ENCODE data around the gene GAB2. TPM values are rescaled to one million over a fixed set of nuclear protein-coding genes. Genes with fewer than 3 reads are reported as not detected.

Gene GAB2
- total and polyA plus RNA-seq, 2 experiments from 2014 or later: 4.9 to 10.2 TPM

DNA sequence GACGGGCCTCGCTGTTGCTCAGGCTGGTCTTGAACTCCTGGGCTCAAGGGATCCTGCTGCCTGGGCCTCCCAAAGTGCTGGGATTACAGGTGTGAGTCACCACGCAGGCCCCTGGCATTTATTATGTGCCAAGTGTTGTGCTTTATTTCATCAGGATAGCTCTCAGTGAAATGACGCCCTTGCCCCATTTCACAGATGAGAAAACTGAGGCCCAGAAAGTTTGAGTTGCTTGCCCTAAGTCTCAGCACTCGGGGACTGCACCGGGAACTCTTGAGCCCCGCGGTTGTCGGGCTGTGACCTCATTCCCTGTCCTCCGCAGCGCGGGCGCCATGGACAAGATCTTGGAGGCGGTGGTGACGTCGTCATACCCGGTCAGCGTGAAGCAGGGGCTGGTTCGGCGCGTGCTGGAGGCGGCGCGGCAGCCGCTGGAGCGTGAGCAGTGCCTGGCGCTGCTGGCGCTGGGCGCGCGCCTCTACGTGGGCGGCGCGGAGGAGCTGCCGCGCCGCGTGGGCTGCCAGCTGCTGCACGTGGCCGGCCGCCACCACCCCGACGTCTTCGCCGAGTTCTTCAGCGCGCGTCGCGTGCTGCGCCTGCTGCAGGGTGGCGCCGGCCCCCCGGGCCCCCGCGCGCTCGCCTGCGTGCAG is 221.6 kb downstream of the GAB2 start:
- WGBS (ENCODE audit: low lambda C conversion rate, missing lambda C conversion rate): over 99% methylated on average over 55 of the region's 60 CpGs

GRCh38 chr11:78194490-78194889 is 223.1 kb downstream of the GAB2 start:
- no peak for TF ChIP-seq EZH2phosphoT487 (IDR thresholded peaks at IDR 0.05; ENCODE audit: low read depth, severe bottlenecking, unreplicated experiment)
- no peak for TF ChIP-seq CTCF (IDR thresholded peaks at IDR 0.05; ENCODE audit: poor library complexity)
- TF ChIP-seq EZH2 (IDR thresholded peaks at IDR 0.05; ENCODE audit: borderline replicate concordance): no peak
- peak; percentile 34 for DNase-seq (ENCODE audit: low spot score)
- H3K79me2 ChIP-seq: peaks cover 47% of the 10 kb centered on the region
- WGBS (ENCODE audit: low lambda C conversion rate, missing lambda C conversion rate): 98% methylated on average over 3 of the region's 3 CpGs
- H3K9me3 ChIP-seq (ENCODE audit: low read depth): no peaks in the 10 kb centered on the region
- no peak overlapping the region for H2AFZ ChIP-seq
- no peaks in the 10 kb centered on the region for H3K27me3 ChIP-seq
- no peaks in the 10 kb centered on the region for H3K9me2 ChIP-seq (replicated peaks; ENCODE audit: insufficient read depth)
- H3K4me3 ChIP-seq: no peak overlapping the region
- no peak overlapping the region for H3K4me2 ChIP-seq
- peaks cover 2% of the 10 kb centered on the region for H4K20me1 ChIP-seq (ENCODE audit: insufficient read depth, poor library complexity, severe bottlenecking)
- no peaks in the 10 kb centered on the region for H3K36me3 ChIP-seq (replicated peaks; ENCODE audit: insufficient read depth, low read depth)
- peaks cover 17% of the 10 kb centered on the region for H3K4me1 ChIP-seq (ENCODE audit: insufficient read depth)
- no peak overlapping the region for H3K27ac ChIP-seq

More for the DNA sequence above, 221.6 kb downstream of the GAB2 start:
- no peak overlapping the region for H2AFZ ChIP-seq
- no peak overlapping the region for H3K27ac ChIP-seq
- no peaks in the 10 kb centered on the region for H3K9me2 ChIP-seq (replicated peaks; ENCODE audit: insufficient read depth)
- no peaks in the 10 kb centered on the region for H3K27me3 ChIP-seq
- no peaks in the 10 kb centered on the region for H4K20me1 ChIP-seq (ENCODE audit: insufficient read depth, poor library complexity, severe bottlenecking)
- no peaks in the 10 kb centered on the region for H3K36me3 ChIP-seq (replicated peaks; ENCODE audit: insufficient read depth, low read depth)
- H3K4me2 ChIP-seq: no peak overlapping the region
- TF ChIP-seq EZH2 (IDR thresholded peaks at IDR 0.05; ENCODE audit: borderline replicate concordance) (no peak), EZH2phosphoT487 (IDR thresholded peaks at IDR 0.05; ENCODE audit: low read depth, severe bottlenecking, unreplicated experiment) (no peak), CTCF (IDR thresholded peaks at IDR 0.05; ENCODE audit: poor library complexity) (no peak)
- no peak for DNase-seq (ENCODE audit: low spot score)
- no peaks in the 10 kb centered on the region for H3K9me3 ChIP-seq (ENCODE audit: low read depth)
- H3K4me1 ChIP-seq (ENCODE audit: insufficient read depth): peaks cover 10% of the 10 kb centered on the region
- H3K79me2 ChIP-seq: peaks cover 31% of the 10 kb centered on the region
- H3K4me3 ChIP-seq: no peak overlapping the region

GRCh38 chr11:78193806-78194205 is 223.8 kb downstream of the GAB2 start:
- no peak overlapping the region for H2AFZ ChIP-seq
- WGBS (ENCODE audit: low lambda C conversion rate, missing lambda C conversion rate): 89% methylated on average over 8 of the region's 8 CpGs
- peaks cover 17% of the 10 kb centered on the region for H3K4me1 ChIP-seq (ENCODE audit: insufficient read depth)
- H3K4me2 ChIP-seq: no peak overlapping the region
- no peak for DNase-seq (ENCODE audit: low spot score)
- TF ChIP-seq EZH2 (IDR thresholded peaks at IDR 0.05; ENCODE audit: borderline replicate concordance): no peak
- TF ChIP-seq EZH2phosphoT487 (IDR thresholded peaks at IDR 0.05; ENCODE audit: low read depth, severe bottlenecking, unreplicated experiment): no peak
- no peak for TF ChIP-seq CTCF (IDR thresholded peaks at IDR 0.05; ENCODE audit: poor library complexity)
- H3K27ac ChIP-seq: no peak overlapping the region
- no peaks in the 10 kb centered on the region for H3K27me3 ChIP-seq
- H3K4me3 ChIP-seq: no peak overlapping the region
- H3K9me2 ChIP-seq (replicated peaks; ENCODE audit: insufficient read depth): no peaks in the 10 kb centered on the region
- no peaks in the 10 kb centered on the region for H3K9me3 ChIP-seq (ENCODE audit: low read depth)
- H3K79me2 ChIP-seq: peaks cover 54% of the 10 kb centered on the region
- peaks cover 2% of the 10 kb centered on the region for H4K20me1 ChIP-seq (ENCODE audit: insufficient read depth, poor library complexity, severe bottlenecking)
- H3K36me3 ChIP-seq (replicated peaks; ENCODE audit: insufficient read depth, low read depth): no peaks in the 10 kb centered on the region

All from hepatocyte (in vitro differentiated cells).